DND-41 (cell line): ENCODE measurements around the gene TMEM106C.

ENCODE experiments used
- ATAC-seq: fragments of 200-7000 bp; cut with Tn5 transposase; 3 replicates; pipeline ENCODE4 v1.9.1; 2021; ENCODE audit warnings: low read depth; ENCODE audit not compliant: insufficient read depth
- DNase-seq: peaks from one replicate; pipeline ENCODE4 v3.0.0-alpha.2; 2020
- H2AFZ ChIP-seq: 2 replicates; pipeline ENCODE4 v1.6.0; 2012; ENCODE audit warnings: low read depth, low read length
- H3K27ac ChIP-seq: 2 replicates; pipeline ENCODE4 v1.5.1; 2012; ENCODE audit warnings: low read length, inconsistent platforms
- H3K27me3 ChIP-seq: fragments of 200-600 bp; sonication (generic); 2 replicates; pipeline ENCODE4 v1.6.0; 2012; ENCODE audit warnings: low read length, mild to moderate bottlenecking, inconsistent platforms; ENCODE audit not compliant: insufficient read depth, poor library complexity
- H3K36me3 ChIP-seq: 2 replicates; pipeline ENCODE4 v1.5.1; 2012; ENCODE audit warnings: low read length, inconsistent platforms; ENCODE audit not compliant: insufficient read depth
- H3K4me1 ChIP-seq: 2 replicates; pipeline ENCODE4 v1.5.1; 2012; ENCODE audit warnings: mild to moderate bottlenecking, low read length; ENCODE audit not compliant: insufficient read depth
- H3K4me2 ChIP-seq: 2 replicates; pipeline ENCODE4 v1.6.0; 2012; ENCODE audit warnings: mild to moderate bottlenecking, moderate library complexity, low read length, inconsistent platforms; ENCODE audit not compliant: insufficient read depth
- H3K4me3 ChIP-seq, 2 experiments: fragments of 200-600 bp in 1 of 2; shearing (Covaris generic) in 1 of 2; 2 replicates each; pipeline ENCODE4 v1.5.1; 2012 to 2016; ENCODE audit warnings: inconsistent platforms in 2 of 2, low read length in 2 of 2, mild to moderate bottlenecking in 2 of 2, low read depth in 1 of 2, moderate library complexity in 1 of 2
- H3K79me2 ChIP-seq: 2 replicates; pipeline ENCODE4 v1.6.0; 2012; ENCODE audit warnings: low read length, inconsistent platforms; ENCODE audit not compliant: insufficient read depth
- H3K9ac ChIP-seq: 2 replicates; pipeline ENCODE4 v1.6.0; 2012; ENCODE audit warnings: low read depth, mild to moderate bottlenecking, inconsistent platforms, low read length, moderate library complexity
- H3K9me3 ChIP-seq: 2 replicates; pipeline ENCODE4 v1.5.1; 2012; ENCODE audit warnings: low read length, moderate library complexity, mild to moderate bottlenecking, inconsistent platforms; ENCODE audit not compliant: insufficient read depth, severe bottlenecking
- H4K20me1 ChIP-seq: 2 replicates; pipeline ENCODE4 v1.6.0; 2012; ENCODE audit warnings: low read length; ENCODE audit not compliant: insufficient read depth
- EZH2 ChIP-seq: IDR thresholded peaks from 3 replicates; pipeline ENCODE4 v1.6.1; 2012; ENCODE audit warnings: borderline replicate concordance, low read depth, mild to moderate bottlenecking, moderate library complexity, low read length, inconsistent platforms; ENCODE audit not compliant: severe bottlenecking
- TF ChIP-seq, protein P1 (sequence below): IDR thresholded peaks from 2 replicates; pipeline ENCODE4 v1.5.1; 2012; ENCODE audit warnings: borderline replicate concordance, low read length, moderate library complexity, mild to moderate bottlenecking; ENCODE audit not compliant: poor library complexity, severe bottlenecking; ENCODE audit errors: extremely low read depth

The TMEM106C gene

GRCh38 chr12:47945341-47945728, 18.1 kb upstream of the TMEM106C start:
- ATAC-seq, result no peak
- Histone ChIP-seq H3K79me2 (no peaks in the 10 kb centered on the region), H3K4me2 (no peak overlapping the region)

GRCh38 chr12:47946413-47947323, 16.7 kb upstream of the TMEM106C start:
- Histone ChIP-seq H2AFZ (no peak overlapping the region), H3K9me3 (no peaks in the 10 kb centered on the region), H3K4me3 (no peak overlapping the region), H3K4me2 (no peak overlapping the region), H3K36me3 (no peaks in the 10 kb centered on the region), H3K27me3 (no peaks in the 10 kb centered on the region), H3K9ac (no peak overlapping the region), H3K4me1 (no peaks in the 10 kb centered on the region), H3K27ac (no peak overlapping the region), H4K20me1 (no peaks in the 10 kb centered on the region; the same call in 1 of the 2 replicates), H3K79me2 (no peaks in the 10 kb centered on the region)
- TF ChIP-seq EZH2, result no peak
- TF ChIP-seq, protein P1, sequence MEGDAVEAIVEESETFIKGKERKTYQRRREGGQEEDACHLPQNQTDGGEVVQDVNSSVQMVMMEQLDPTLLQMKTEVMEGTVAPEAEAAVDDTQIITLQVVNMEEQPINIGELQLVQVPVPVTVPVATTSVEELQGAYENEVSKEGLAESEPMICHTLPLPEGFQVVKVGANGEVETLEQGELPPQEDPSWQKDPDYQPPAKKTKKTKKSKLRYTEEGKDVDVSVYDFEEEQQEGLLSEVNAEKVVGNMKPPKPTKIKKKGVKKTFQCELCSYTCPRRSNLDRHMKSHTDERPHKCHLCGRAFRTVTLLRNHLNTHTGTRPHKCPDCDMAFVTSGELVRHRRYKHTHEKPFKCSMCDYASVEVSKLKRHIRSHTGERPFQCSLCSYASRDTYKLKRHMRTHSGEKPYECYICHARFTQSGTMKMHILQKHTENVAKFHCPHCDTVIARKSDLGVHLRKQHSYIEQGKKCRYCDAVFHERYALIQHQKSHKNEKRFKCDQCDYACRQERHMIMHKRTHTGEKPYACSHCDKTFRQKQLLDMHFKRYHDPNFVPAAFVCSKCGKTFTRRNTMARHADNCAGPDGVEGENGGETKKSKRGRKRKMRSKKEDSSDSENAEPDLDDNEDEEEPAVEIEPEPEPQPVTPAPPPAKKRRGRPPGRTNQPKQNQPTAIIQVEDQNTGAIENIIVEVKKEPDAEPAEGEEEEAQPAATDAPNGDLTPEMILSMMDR, result no peak
- DNase-seq, result no peak
- no peak for ATAC-seq

More at GRCh38 chr12:47945341-47945728, 18.1 kb upstream of the TMEM106C start:
- no peak for DNase-seq
- no peaks in the 10 kb centered on the region for H3K4me1 ChIP-seq
- H2AFZ ChIP-seq, result no peak overlapping the region
- H3K27ac ChIP-seq, result no peak overlapping the region
- H3K9ac ChIP-seq, result no peak overlapping the region
- no peak for TF ChIP-seq EZH2
- TF ChIP-seq, protein P1, result no peak
- H4K20me1 ChIP-seq, result no peaks in the 10 kb centered on the region; the same call in 1 of the 2 replicates
- no peak overlapping the region for H3K4me3 ChIP-seq
- no peaks in the 10 kb centered on the region for H3K9me3 ChIP-seq
- no peaks in the 10 kb centered on the region for H3K36me3 ChIP-seq
- H3K27me3 ChIP-seq, result no peaks in the 10 kb centered on the region

DNA sequence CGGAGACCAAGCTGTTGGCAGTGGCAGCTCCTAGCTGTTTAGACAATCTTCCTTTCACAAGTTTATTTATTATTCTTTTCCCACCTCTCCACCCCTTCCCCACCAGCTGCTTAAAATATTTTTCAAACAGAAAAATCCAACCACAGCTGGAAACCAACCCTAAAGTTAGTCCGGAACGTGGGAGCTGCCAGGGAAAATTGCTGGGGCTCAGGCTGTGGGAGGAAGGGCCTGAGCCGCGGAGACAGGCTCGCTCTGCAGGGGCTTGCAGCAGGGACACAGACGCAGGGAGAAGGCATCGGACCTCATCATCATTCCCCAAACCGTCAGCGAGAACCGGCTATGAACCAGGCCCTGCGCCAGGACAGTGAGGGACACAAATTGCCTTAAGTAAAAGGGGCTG, 16.1 kb upstream of the TMEM106C start:
- Histone ChIP-seq H3K4me3 (no peak overlapping the region), H3K4me2 (no peak overlapping the region), H3K79me2 (no peaks in the 10 kb centered on the region), H4K20me1 (no peaks in the 10 kb centered on the region; the same call in 1 of the 2 replicates), H3K27ac (no peak overlapping the region), H3K27me3 (no peaks in the 10 kb centered on the region), H3K36me3 (no peaks in the 10 kb centered on the region), H3K9ac (no peak overlapping the region), H2AFZ (no peak overlapping the region), H3K4me1 (no peaks in the 10 kb centered on the region), H3K9me3 (no peaks in the 10 kb centered on the region)
- no peak for DNase-seq
- ATAC-seq, result no peak
- TF ChIP-seq, protein P1, result no peak
- TF ChIP-seq EZH2, result no peak
